B cell (primary cell): ENCODE measurements around the gene TRABD. TPM values are rescaled to one million over a fixed set of nuclear protein-coding genes. Genes with fewer than 3 reads are reported as not detected.
A peak's percentile ranks its signal among the peaks of the same experiment; 100 is the strongest.

Experiments
- ATAC-seq: fragments of 200-7000 bp; cut with Tn5 transposase; one replicate; pipeline ENCODE4 v1.10.0; 2021; ENCODE audit warnings: low read depth, mild to moderate bottlenecking, moderate number of reproducible peaks, moderate library complexity
- CTCF ChIA-PET: fragments of 350-600 bp; sonication (Branson Sonifier 250); formaldehyde crosslinking; loops from one replicate; lab custom pipeline; 2021; ENCODE audit warnings: antibody characterized with exemption, inconsistent platforms; lab: Charles Lee
- POLR2A ChIA-PET: fragments of 350-600 bp; sonication (Branson Sonifier 250); formaldehyde crosslinking; loops from one replicate; lab custom pipeline; 2021; ENCODE audit warnings: antibody characterized with exemption; lab: Charles Lee
- DNase-seq: peaks from one replicate; pipeline ENCODE4 v3.0.0; 2013
- H2AFZ ChIP-seq: 2 replicates; pipeline ENCODE4 v1.6.1; 2012; ENCODE audit warnings: mild to moderate bottlenecking, low read depth, low read length; ENCODE audit not compliant: insufficient read depth, poor library complexity, severe bottlenecking
- H3K27ac ChIP-seq, 2 donors: 1 replicate in 1 of 2; 2 replicates in 1 of 2; pipeline ENCODE4 v1.5.1; 2012 to 2013; ENCODE audit warnings: low read length in 2 of 2, mild to moderate bottlenecking in 2 of 2, moderate library complexity in 1 of 2
- H3K27me3 ChIP-seq, 4 experiments: fragments of 200-600 bp in 1 of 4; sonication (generic) in 1 of 4; replicated peaks in 1 of 4; 1 replicate in 2 of 4; 2 replicates in 2 of 4; pipeline versions ENCODE4 v1.6.1 to v1.7.0; 2013 to 2016; ENCODE audit warnings: low read length in 3 of 4, mild to moderate bottlenecking in 2 of 4, mixed read lengths in 1 of 4, moderate library complexity in 1 of 4; ENCODE audit not compliant: insufficient read depth in 4 of 4, control insufficient read depth in 3 of 4; ENCODE audit errors: control extremely low read depth in 1 of 4
- H3K36me3 ChIP-seq, 2 experiments: replicated peaks in 1 of 2; 1 replicate in 1 of 2; 2 replicates in 1 of 2; pipeline versions ENCODE4 v1.6.1 to v1.7.1; 2013; ENCODE audit warnings: low read length in 1 of 2; ENCODE audit not compliant: insufficient read depth in 2 of 2, control insufficient read depth in 1 of 2; ENCODE audit errors: control extremely low read depth in 1 of 2, extremely low read depth in 1 of 2
- H3K4me1 ChIP-seq, 2 donors: fragments of 200-600 bp in 1 of 2; sonication (generic) in 1 of 2; 1 replicate in 1 of 2; 2 replicates in 1 of 2; pipeline versions ENCODE4 v1.5.1 to v1.6.1; 2013 to 2017; ENCODE audit warnings: low read length in 2 of 2; ENCODE audit not compliant: control insufficient read depth in 2 of 2, insufficient read depth in 2 of 2
- H3K4me2 ChIP-seq: replicated peaks from 2 replicates; pipeline ENCODE3; 2012; ENCODE audit warnings: mild to moderate bottlenecking, low read depth, low read length; ENCODE audit not compliant: poor library complexity, severe bottlenecking
- H3K4me3 ChIP-seq, 5 experiments: fragments of 200-600 bp in 1 of 5; sonication (generic) in 1 of 5; 1 replicate in 3 of 5; 2 replicates in 2 of 5; pipeline versions ENCODE4 v1.5.1 to v1.7.0; 2011 to 2016; ENCODE audit warnings: low read length in 4 of 5, mild to moderate bottlenecking in 4 of 5, low read depth in 2 of 5, control low read depth in 1 of 5, moderate library complexity in 1 of 5; ENCODE audit not compliant: insufficient read depth in 1 of 5; ENCODE audit errors: control extremely low read depth in 1 of 5, extremely low read depth in 1 of 5
- H3K79me2 ChIP-seq: fragments of 200-600 bp; sonication (generic); one replicate; pipeline ENCODE4 v1.6.0; 2016; ENCODE audit warnings: low read length; ENCODE audit not compliant: control insufficient read depth, insufficient read depth
- H3K9ac ChIP-seq: fragments of 200-600 bp; sonication (generic); 2 replicates; pipeline ENCODE4 v1.6.1; 2017; ENCODE audit warnings: mild to moderate bottlenecking, low read length, moderate library complexity
- H3K9me3 ChIP-seq, 3 donors: one replicate each; pipeline versions ENCODE4 v1.6.1 to v1.7.1; 2013; ENCODE audit warnings: low read length in 2 of 3; ENCODE audit not compliant: control insufficient read depth in 2 of 3, insufficient read depth in 1 of 3; ENCODE audit errors: control extremely low read depth in 1 of 3
- H4K20me1 ChIP-seq: 2 replicates; pipeline ENCODE4 v1.6.0; 2012; ENCODE audit warnings: mild to moderate bottlenecking, low read length; ENCODE audit not compliant: insufficient read depth, control insufficient read depth, poor library complexity, severe bottlenecking
- H3K27ac Mint-ChIP-seq: one replicate; pipeline ENCODE4 v1.8.0; 2021; ENCODE audit warnings: mixed read lengths
- H3K27me3 Mint-ChIP-seq: one replicate; pipeline ENCODE4 v1.8.0; 2021; ENCODE audit warnings: mixed read lengths
- H3K4me1 Mint-ChIP-seq: one replicate; pipeline ENCODE4 v1.8.0; 2021; ENCODE audit warnings: mixed read lengths
- H3K4me3 Mint-ChIP-seq: one replicate; pipeline ENCODE4 v1.8.0; 2021; ENCODE audit warnings: mixed read lengths
- H3K9me3 Mint-ChIP-seq: one replicate; pipeline ENCODE4 v1.8.0; 2022; ENCODE audit warnings: mixed read lengths; ENCODE audit not compliant: insufficient read depth
- EZH2 ChIP-seq: IDR thresholded peaks from 2 replicates; pipeline ENCODE4 v1.6.1; 2012; ENCODE audit warnings: borderline replicate concordance, low read depth, mild to moderate bottlenecking, moderate library complexity, low read length; ENCODE audit not compliant: insufficient read depth, poor library complexity, severe bottlenecking
- WGBS: methylation state at CpG from one replicate; pipeline ENCODE4 v1.1.5; 2013; ENCODE audit warnings: missing lambda C conversion rate; ENCODE audit not compliant: insufficient coverage; 5-methylcytosine and 5-hydroxymethylcytosine counted together
- intact Hi-C: fragments of 100-400 bp; cut with micrococcal nuclease; formaldehyde crosslinking; loops from one replicate; pipeline ENCODE4 v1.10.0; 2022
- polyA plus RNA-seq: library from polyadenylated mRNA; depleted of rRNA; stranded (reverse); fragments of >200 nt; gene quantifications from 2 replicates; pipeline ENCODE4 v1.2.3, GENCODE V29; 2012
- total RNA-seq, 2 donors: library from RNA; stranded (reverse); fragments of 120-200 nt in 1 of 2; gene quantifications; 1 replicate in 1 of 2; 2 replicates in 1 of 2; pipeline versions ENCODE4 v1.2.3 to v1.2.4, GENCODE V29; 2013 to 2022
- TF ChIP-seq, protein P1 (sequence below): fragments of 200-600 bp; IDR thresholded peaks from one replicate; pipeline ENCODE4 v1.8.0; 2022; ENCODE audit warnings: antibody characterized with exemption, mild to moderate bottlenecking

The TRABD gene
- total and polyA plus RNA-seq, 2 donors (not counting 1 experiment from before 2014, with no cell fraction given) = 164 to 200 TPM

DNA sequence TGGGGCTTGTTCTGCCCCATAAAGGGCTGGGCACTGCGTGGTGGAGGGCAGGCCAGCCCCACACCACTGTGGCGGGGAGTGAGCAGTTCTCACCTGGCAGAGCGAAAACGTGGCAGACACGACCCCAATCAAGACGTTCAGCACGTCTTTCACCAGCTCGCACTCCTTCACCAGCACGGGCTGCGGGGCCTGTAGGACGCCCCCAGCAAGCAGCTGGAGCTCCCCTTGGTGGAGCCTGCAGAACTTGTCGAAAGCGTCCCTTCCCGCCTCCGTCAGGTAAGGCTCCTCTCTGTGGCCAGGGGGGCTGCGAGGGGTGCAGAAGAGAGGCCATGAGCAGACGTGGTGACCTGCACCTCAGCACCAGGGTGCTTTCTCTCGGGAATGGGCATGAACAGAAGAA lies 47.5 kb downstream of the TRABD start:
- no peak overlapping the region for H3K4me3 ChIP-seq
- no peaks in the 10 kb centered on the region for H3K27me3 ChIP-seq
- Mint-ChIP-seq H3K4me1 (peaks cover 10% of the 10 kb centered on the region), H3K27me3 (no peaks in the 10 kb centered on the region), H3K4me3 (no peak overlapping the region), H3K9me3 (no peaks in the 10 kb centered on the region), H3K27ac (no peak overlapping the region)
- peaks cover 0 to 44% of the 10 kb centered on the region in 2 experiments for H3K36me3 ChIP-seq
- no peak overlapping the region for H3K27ac ChIP-seq
- ChIA-PET POLR2A (no interaction called here), CTCF (interaction anchor here (1.4 kb wide), 1 partner anchor 84 kb away, joined by 3 read pairs; no protein-coding TSS in a partner anchor)
- no peaks in the 10 kb centered on the region for H3K4me1 ChIP-seq
- no peak overlapping the region for H3K9ac ChIP-seq
- no peak overlapping the region for H3K4me2 ChIP-seq
- no peak for ATAC-seq
- H4K20me1 ChIP-seq = peaks cover 69% of the 10 kb centered on the region
- 96% methylated on average over 17 of the region's 18 CpGs for WGBS
- intact Hi-C loops = no loop called here
- H2AFZ ChIP-seq = no peak overlapping the region
- peaks cover 70% of the 10 kb centered on the region for H3K79me2 ChIP-seq
- H3K9me3 ChIP-seq = peaks cover 0 to 5% (median 0%) of the 10 kb centered on the region in 3 donors
- TF ChIP-seq, protein P1, sequence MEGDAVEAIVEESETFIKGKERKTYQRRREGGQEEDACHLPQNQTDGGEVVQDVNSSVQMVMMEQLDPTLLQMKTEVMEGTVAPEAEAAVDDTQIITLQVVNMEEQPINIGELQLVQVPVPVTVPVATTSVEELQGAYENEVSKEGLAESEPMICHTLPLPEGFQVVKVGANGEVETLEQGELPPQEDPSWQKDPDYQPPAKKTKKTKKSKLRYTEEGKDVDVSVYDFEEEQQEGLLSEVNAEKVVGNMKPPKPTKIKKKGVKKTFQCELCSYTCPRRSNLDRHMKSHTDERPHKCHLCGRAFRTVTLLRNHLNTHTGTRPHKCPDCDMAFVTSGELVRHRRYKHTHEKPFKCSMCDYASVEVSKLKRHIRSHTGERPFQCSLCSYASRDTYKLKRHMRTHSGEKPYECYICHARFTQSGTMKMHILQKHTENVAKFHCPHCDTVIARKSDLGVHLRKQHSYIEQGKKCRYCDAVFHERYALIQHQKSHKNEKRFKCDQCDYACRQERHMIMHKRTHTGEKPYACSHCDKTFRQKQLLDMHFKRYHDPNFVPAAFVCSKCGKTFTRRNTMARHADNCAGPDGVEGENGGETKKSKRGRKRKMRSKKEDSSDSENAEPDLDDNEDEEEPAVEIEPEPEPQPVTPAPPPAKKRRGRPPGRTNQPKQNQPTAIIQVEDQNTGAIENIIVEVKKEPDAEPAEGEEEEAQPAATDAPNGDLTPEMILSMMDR = no peak
- no peak for TF ChIP-seq EZH2
- DNase-seq = no peak

DNA sequence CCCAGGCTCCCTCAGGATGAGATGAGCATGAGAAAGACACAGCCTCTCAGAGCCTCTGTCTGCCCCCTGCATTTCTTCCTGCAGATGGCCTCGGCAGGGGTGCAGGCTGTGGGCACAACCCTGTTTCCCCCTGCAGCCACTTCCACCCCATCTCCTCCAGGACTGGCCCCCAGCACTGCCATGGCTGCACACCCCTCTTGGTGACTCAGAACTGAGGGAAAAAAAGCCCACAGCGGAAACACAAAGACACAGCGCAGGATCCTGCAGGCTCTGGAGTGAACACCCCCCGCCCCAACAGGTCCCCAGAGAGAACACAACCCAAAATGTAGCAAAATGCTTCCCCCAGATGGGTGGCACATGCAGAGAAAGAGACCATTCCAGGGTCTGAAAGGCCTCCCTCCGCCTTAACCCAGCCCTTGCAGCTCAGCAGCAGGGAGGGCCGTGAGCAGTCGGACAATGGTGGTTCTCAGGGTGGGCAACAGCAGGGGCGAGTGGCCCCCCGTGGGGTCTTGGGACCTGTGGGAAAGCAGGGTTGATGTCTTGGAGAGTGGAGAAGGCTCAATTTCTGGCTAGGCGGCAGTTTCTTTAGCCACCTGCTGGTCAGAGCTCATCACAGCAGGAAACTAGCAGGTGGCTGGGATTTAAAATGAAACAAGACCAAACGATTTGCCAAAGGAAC lies 51.2 kb downstream of the TRABD start:
- TF ChIP-seq, protein P1 = peak; percentile 51
- TF ChIP-seq EZH2 = no peak
- H3K79me2 ChIP-seq = peaks cover 80% of the 10 kb centered on the region
- peaks cover 0 to 5% (median 0%) of the 10 kb centered on the region in 3 donors for H3K9me3 ChIP-seq
- no peak overlapping the region for H3K27ac ChIP-seq
- Mint-ChIP-seq H3K9me3 (no peaks in the 10 kb centered on the region), H3K4me1 (peaks cover 18% of the 10 kb centered on the region), H3K27me3 (no peaks in the 10 kb centered on the region), H3K27ac (no peak overlapping the region), H3K4me3 (no peak overlapping the region)
- ChIA-PET CTCF (interaction anchor here (0.8 to 1.8 kb wide), 8 partner anchors 10 to 307 kb away, joined by 3 to 6 read pairs (median 4); no protein-coding TSS in a partner anchor), POLR2A (no interaction called here)
- no peaks in the 10 kb centered on the region for H3K27me3 ChIP-seq
- H3K9ac ChIP-seq = no peak overlapping the region
- H3K4me2 ChIP-seq = no peak overlapping the region
- H3K36me3 ChIP-seq = peaks cover 0 to 40% of the 10 kb centered on the region in 2 experiments
- H2AFZ ChIP-seq = no peak overlapping the region
- peaks cover 85% of the 10 kb centered on the region for H4K20me1 ChIP-seq
- ATAC-seq = no peak
- peaks cover 6 to 11% of the 10 kb centered on the region in 2 donors for H3K4me1 ChIP-seq
- WGBS = 72% methylated on average over 9 of the region's 11 CpGs
- H3K4me3 ChIP-seq = no peak overlapping the region
- intact Hi-C loops = loop anchor here (1.0 kb wide), 1 partner anchor 88 kb away; no protein-coding TSS in a partner anchor
- no peak for DNase-seq
